Psoas muscle (tissue), 8 donors: ENCODE results near the gene SPDEF. TPM values are rescaled to one million over a fixed set of nuclear protein-coding genes. Genes with fewer than 3 reads are reported as not detected.

ENCODE experiments used
- ATAC-seq, 4 donors: fragments of 200-7000 bp; cut with Tn5 transposase; one replicate each; pipeline ENCODE4 v1.9.1; 2020; ENCODE audit warnings: moderate library complexity in 3 of 4, mild to moderate bottlenecking in 2 of 4
- DNase-seq, 2 donors: peaks; one replicate each; pipeline ENCODE4 v3.0.0-alpha.2; 2020
- H3K27ac ChIP-seq: fragments of 200-600 bp; one replicate; pipeline ENCODE4 v1.8.0; 2022
- H3K27me3 ChIP-seq, 3 donors: fragments of 200-600 bp in 1 of 3; one replicate each; pipeline versions ENCODE4 v1.6.1 to v1.8.0; 2013 to 2022; ENCODE audit warnings: low read length in 2 of 3, mild to moderate bottlenecking in 2 of 3, moderate library complexity in 1 of 3; ENCODE audit not compliant: insufficient read depth in 3 of 3
- H3K36me3 ChIP-seq, 2 donors: fragments of 200-600 bp in 1 of 2; one replicate each; pipeline versions ENCODE4 v1.6.1 to v1.8.0; 2013 to 2022; ENCODE audit warnings: low read depth in 1 of 2, mild to moderate bottlenecking in 1 of 2, moderate library complexity in 1 of 2; ENCODE audit not compliant: insufficient read depth in 1 of 2
- H3K4me1 ChIP-seq: fragments of 200-600 bp; one replicate; pipeline ENCODE4 v1.8.0; 2022
- H3K4me3 ChIP-seq: fragments of 200-600 bp; one replicate; pipeline ENCODE4 v1.8.0; 2022; ENCODE audit warnings: mild to moderate bottlenecking
- H3K9me3 ChIP-seq: fragments of 200-600 bp; one replicate; pipeline ENCODE4 v1.8.0; 2022
- WGBS, 3 donors: extraction: QIAGEN DNeasy Blood & Tissue Kit; methylation state at CpG; one replicate each; pipeline versions ENCODE4 v1.1.6 to v1.1.7; 2013; 5-methylcytosine and 5-hydroxymethylcytosine counted together
- intact Hi-C, 2 donors: fragments of 100-400 bp; cut with DNase I; formaldehyde crosslinking; loops; one replicate each; pipeline versions ENCODE4 v1.11.0 to v1.14.2; 2022
- polyA plus RNA-seq, 3 donors: library from polyadenylated mRNA; stranded (reverse); fragments of 200-250 nt; gene quantifications; one replicate each; pipeline ENCODE4 v1.2.3, GENCODE V29; 2013
- total RNA-seq, 4 donors: library from RNA; stranded (reverse); fragmentation: NEBNext Ultra II Directional in 2 of 4; extraction: Animal tissue kit (Norgen Biotek cat#: 25700) in 2 of 4; gene quantifications; one replicate each; pipeline versions ENCODE4 v1.2.1 to v1.2.4, GENCODE V29; 2021 to 2023
- TF ChIP-seq, protein P1 (sequence below): fragments of 200-600 bp; IDR thresholded peaks from one replicate; pipeline ENCODE4 v1.8.0; 2022; ENCODE audit warnings: antibody characterized with exemption
- donor health status: healthy with polysubstance abuse.
- donor health status: DM: no; HTN: no; CAD: no; lungs with moderate emphysema.
- donor health status: Bipolar disorder and iron deficiency.
- donor health status: healthy.
- donor health status: DM: yes; HTN: yes; CAD: no.
- donor health status: DM: no; HTN: no; CAD: no.
- donor health status: DM: no; HTN: no; CAD: no.
- donor health status: DM: yes; HTN: yes; CAD: no.

Gene SPDEF
- total and polyA plus RNA-seq, 7 donors: 0.03 to 0.22 (median 0.21) TPM; not detected in 2

DNA sequence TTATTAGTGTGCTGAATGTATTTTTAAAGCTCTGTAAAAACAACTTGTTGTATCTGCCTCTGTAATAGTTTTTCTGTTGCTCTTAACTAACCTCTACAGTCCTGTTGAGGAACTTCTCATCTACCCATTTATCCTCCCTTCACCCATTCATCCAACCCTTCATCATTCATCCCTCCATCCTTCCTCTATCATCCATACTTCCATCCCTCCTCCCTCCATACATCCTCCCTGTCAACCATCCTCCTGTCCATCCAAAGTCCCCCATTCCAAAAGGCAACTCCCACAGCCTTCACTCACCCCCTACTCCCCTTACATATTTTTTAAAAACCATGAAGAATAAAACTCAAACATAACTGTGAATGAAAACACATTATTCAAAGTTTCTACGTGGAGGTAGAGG lies 40.7 kb upstream of the SPDEF start:
- intact Hi-C loops: no loop called here
- ATAC-seq (no peak), DNase-seq (no peak)
- TF ChIP-seq, protein P1, sequence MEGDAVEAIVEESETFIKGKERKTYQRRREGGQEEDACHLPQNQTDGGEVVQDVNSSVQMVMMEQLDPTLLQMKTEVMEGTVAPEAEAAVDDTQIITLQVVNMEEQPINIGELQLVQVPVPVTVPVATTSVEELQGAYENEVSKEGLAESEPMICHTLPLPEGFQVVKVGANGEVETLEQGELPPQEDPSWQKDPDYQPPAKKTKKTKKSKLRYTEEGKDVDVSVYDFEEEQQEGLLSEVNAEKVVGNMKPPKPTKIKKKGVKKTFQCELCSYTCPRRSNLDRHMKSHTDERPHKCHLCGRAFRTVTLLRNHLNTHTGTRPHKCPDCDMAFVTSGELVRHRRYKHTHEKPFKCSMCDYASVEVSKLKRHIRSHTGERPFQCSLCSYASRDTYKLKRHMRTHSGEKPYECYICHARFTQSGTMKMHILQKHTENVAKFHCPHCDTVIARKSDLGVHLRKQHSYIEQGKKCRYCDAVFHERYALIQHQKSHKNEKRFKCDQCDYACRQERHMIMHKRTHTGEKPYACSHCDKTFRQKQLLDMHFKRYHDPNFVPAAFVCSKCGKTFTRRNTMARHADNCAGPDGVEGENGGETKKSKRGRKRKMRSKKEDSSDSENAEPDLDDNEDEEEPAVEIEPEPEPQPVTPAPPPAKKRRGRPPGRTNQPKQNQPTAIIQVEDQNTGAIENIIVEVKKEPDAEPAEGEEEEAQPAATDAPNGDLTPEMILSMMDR: no peak
- no peak overlapping the region for H3K4me3 ChIP-seq
- H3K9me3 ChIP-seq: no peaks in the 10 kb centered on the region
- H3K4me1 ChIP-seq: peaks cover 73% of the 10 kb centered on the region
- 74 to 82% (median 74%) methylated on average over 1 of the region's 1 CpG for WGBS, 3 donors
- H3K36me3 ChIP-seq: no peaks in the 10 kb centered on the region
- H3K27me3 ChIP-seq: no peaks in the 10 kb centered on the region
- no peak overlapping the region for H3K27ac ChIP-seq

DNA sequence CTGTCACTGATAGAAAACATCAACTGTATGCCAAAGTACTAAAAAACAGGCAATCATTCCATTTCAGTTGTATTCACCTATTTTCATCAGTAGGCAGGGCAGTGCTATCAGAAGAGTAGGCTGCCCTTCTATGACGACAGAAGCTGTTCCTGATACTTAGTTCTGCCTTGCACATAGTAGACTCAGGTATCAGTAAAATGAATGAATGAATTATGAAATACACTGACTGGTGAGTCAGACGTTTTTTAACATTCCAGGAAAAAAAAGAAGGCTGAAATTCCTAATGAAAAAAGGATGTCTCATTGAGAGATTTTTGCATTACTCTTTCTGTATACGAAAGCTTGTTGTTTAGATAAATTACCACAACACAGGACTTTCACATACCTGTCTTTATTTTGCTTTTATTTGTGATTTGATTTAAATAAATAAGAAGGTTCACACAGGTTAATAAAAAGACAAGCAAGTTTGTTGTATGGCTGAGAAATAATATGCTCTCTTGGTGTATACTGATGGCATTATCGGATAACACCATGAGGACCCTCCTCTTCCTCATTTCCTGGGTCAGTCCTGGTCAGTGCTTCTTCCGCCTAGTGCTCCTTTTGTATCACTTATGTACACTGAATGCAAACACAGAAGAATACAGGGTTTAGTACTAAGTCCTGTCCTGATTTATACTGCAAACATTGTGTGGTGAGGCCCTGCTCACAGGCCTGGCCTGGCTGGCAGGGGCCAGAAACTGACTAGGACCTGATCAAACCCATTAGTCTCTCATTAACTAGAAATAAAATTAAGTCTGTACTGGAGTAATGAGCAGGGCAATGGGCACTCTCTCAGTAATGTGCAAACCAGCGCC lies 39.4 kb upstream of the SPDEF start:
- peak overlapping the region; percentile 20 for H3K27ac ChIP-seq
- intact Hi-C loops: no loop called here

DNA sequence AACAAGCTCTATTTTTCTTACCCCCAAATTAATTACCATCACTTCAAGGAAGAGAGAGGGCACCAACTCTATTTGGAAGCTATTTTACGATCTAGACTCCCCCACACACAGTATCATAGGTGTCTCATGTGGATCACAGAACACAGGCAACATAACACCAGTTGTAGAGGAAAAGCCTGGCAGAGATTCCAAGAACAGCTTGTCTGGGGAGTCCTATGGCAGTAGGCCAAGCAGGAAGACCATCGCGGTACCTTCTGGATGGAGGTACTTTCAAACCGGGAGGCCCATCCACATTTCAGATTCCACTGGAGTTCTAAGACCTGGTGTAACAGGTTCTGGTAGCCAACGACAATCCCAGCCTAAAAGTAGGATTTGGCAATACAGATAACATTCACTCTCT lies 37.6 kb upstream of the SPDEF start:
- TF ChIP-seq, protein P1: no peak
- Histone ChIP-seq H3K27me3 (no peaks in the 10 kb centered on the region), H3K36me3 (peaks cover 0 to 12% of the 10 kb centered on the region in 2 donors), H3K9me3 (no peaks in the 10 kb centered on the region), H3K4me1 (peaks cover 45% of the 10 kb centered on the region), H3K27ac (no peak overlapping the region), H3K4me3 (no peak overlapping the region)
- intact Hi-C loops: no loop called here
- DNase-seq (no peak), ATAC-seq (no peak)
- 19 to 46% (median 39%) methylated on average over 5 of the region's 5 CpGs for WGBS, 3 donors

More for the DNA sequence above, 39.4 kb upstream of the SPDEF start:
- ATAC-seq (no peak), DNase-seq (no peak)
- Histone ChIP-seq H3K9me3 (no peaks in the 10 kb centered on the region), H3K36me3 (no peaks in the 10 kb centered on the region), H3K4me1 (peaks cover 64% of the 10 kb centered on the region), H3K4me3 (no peak overlapping the region), H3K27me3 (no peaks in the 10 kb centered on the region)
- TF ChIP-seq, protein P1: no peak
- 70 to 73% (median 71%) methylated on average over 5 to 6 of the region's 6 CpGs for WGBS, 3 donors

DNA sequence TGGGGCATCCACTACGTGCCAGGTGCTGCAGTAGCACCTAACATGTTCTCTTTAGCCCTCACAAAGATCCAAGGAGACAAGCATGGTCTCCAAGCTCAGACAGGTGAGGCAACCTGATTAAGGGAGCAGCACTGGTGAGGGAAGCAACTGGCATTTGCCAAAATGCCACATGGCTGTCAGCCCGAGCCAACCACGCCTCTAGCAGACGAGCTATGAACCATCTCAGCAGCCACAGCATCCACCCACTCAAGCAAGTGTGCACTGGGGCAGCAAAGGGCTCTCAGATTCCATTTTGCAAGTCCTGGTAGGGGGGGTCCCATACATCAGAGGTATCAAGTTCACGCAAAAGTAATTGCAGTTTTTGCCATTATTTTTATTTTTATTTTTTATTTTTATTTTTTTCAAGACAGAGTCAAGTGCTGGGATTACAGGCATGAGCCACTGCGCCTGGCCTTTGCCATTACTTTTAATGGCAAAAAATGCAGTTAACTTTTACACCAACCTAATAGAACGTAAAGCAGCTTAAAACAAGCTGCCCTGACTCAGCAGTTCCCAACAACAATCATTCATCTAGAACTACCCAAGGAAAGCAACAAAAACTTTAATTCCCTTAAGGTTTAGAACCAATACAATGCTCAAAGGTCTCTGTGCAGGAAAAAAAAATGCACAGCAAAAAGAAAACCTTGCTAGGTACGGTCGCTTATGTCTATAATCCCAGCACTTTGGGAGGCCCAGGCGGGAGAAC lies 36.3 kb upstream of the SPDEF start:
- Histone ChIP-seq H3K27ac (no peak overlapping the region), H3K4me1 (peaks cover 34% of the 10 kb centered on the region), H3K9me3 (no peaks in the 10 kb centered on the region), H3K27me3 (no peaks in the 10 kb centered on the region), H3K36me3 (peaks cover 0 to 26% of the 10 kb centered on the region in 2 donors), H3K4me3 (no peak overlapping the region)
- TF ChIP-seq, protein P1: no peak
- intact Hi-C loops: no loop called here
- DNase-seq (no peak), ATAC-seq (peak in 2 of 4 donors; percentile 17 to 34)
- 85 to 90% (median 87%) methylated on average over 10 of the region's 10 CpGs for WGBS, 3 donors
